CD4-positive, alpha-beta T cell treated with Interleukin-4 for 4 hours (primary cell): ENCODE results near the gene UTS2B.
"Not testable (repeated sequence)": the region's sequence is repeated elsewhere in the genome, so short reads cannot be mapped to it uniquely, and the experiment has no call there.

Experiments used
- DNase-seq: peaks from one replicate; pipeline ENCODE4 v3.0.0-alpha.2; 2020

UTS2B gene

DNA sequence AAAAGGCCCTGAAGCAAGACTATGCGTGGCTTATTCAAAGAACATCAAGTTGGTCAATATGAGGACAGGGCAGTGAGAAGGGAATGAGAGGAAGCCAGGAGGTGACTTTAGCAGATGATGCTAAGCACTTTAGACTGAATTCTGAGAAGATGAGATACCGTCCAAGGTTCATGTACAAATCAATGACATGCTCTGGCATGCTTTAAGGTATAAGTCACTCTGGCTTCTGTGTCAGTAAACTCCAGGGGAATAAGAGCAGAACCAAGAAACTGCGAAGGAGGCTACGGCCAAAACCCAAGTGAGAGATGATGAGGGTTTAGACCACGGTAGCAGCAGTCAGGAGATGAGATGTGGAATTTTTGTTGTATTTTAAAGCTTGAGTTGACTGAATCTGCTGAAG, 10.0 kb downstream of the UTS2B start:
- DNase-seq, result no peak

DNA sequence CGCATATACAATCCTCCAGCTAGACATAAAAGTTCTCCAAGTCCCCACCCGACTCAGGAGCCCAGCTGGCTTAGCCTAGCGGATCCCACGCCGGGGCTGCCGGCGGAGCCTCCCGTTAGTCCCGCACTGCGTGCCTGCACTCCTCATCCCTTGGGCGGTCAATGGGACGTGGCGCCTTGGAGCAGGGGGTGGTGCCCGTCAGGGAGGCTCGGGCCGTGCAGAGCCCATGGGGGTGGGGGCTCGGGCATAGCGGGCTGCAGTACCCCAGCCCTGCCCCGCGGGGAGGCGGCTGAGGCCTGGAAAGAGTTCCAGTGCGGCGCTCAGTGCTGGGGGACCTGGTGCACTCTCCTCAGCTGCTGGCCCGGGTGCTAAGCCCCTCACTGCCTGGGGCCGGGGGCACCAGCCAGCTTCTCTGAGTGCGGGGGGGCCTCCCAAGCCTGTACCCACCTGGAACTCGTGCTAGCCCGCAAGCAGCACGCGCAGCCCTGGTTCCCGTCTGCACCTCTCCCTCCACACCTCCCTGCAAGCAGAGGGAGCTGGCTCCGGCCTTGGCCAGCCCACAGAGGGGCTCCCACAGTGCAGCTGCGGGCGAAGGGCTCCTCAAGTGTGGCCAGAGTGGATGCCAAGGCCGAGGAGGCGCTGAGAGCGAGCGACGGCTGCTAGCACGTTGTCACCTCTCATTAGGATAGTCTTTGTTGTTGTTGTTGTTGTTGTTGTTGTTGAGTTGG, 13.3 kb downstream of the UTS2B start:
- no peak for DNase-seq

DNA sequence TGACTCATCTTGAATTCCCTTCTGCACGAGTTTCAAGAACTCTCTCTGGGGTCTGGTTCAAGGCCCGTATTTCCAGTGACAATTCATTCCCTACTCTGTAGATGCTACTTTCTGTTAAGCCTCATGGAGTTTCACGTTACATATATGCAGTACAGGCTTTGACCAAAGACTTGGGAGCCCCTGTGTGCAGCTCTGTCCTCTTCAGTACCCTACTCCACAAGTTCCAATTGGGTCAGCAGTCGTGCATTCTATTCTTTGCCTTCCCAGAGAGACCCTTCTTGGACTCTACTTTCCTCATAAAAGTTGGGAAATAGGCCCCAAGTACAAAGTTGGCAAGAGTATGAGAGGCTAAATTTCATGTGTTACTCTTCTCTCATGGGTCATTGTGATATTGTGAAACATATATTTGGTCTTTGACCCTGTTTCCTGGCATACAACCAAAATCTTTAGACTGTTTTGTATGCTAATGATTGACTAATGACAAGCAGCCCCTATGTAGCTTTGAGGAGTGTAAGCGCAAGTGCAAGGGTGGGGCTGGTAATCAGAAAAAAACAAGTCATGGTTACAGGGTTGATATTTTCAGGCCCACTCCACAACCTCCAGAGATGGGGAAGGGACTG, 16.1 kb downstream of the UTS2B start:
- DNase-seq, result no peak

DNA sequence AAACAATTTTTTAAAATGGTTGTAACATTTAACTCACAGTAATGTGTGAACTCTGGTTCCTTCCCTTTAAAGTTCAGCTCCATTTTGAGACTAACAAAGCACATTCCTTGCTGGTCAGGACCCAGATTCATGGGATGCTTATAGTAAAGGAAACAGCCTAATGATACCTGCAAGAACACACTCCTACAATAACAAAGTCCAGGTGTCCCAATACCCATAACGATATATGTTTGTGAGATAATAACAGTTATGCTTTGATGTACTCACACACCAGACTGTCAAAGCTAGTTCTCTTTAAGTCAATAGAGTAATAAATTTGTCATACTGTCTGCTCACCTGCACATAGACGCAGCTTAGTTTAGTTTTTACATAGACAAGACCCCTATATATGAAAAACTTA, 17.0 kb downstream of the UTS2B start:
- DNase-seq, result no peak

DNA sequence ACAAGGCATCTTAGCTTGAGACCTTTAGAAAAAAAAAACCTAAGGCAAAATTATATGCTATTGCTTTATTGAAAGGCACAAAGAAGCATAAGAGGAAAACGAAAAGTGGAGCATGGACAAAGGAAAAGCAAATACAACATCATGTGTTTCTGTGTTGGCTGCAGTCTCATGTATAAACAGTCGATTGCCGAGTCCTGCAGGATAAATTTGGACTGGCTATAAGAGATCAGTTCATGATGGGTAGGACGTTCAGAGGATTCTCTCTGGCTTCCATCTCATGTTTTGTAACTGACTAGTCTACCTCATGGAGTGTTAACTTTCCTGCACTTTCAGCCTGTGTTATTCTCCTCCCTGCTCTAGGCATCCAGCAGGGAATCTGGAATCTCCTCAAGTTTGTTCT, 23.0 kb downstream of the UTS2B start:
- DNase-seq, result no peak

DNA sequence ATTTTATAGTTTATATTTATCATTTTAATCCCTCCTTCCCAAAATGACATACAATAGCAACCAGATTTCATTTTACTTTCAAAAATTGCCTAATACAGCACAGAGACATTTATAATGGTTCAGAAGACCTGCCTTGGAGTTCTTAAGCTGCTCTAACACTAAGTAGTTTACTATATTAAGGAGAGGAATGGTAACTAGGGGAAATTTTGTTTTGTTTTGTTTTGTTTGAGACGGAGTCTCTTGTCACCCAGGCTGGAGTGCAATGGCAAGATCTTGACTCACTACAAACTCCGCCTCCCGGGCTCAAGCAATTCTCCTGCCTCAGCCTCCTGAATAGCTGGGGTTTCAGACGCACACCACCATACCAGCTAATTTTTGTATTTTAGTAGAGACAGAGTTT, 23.9 kb downstream of the UTS2B start:
- DNase-seq, result no peak

DNA sequence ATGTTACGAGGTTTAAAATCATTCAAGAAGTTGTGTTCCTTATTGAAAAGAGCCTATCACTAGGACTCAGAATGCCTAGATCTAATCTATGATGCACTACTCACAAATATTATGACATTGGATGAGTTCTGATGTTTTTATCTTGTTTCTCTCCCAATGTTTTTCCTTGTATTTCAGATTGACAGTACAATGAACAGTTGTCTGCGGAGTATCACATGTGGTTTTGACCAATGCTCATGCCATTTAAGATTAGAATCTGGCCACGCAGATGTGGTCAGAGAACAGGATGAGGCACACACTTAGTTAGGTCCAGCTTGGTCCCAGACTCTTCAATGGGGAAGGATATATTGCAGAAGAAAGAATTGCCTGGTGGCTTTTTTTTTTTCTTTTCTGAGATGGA, 26.7 kb downstream of the UTS2B start:
- no peak for DNase-seq

DNA sequence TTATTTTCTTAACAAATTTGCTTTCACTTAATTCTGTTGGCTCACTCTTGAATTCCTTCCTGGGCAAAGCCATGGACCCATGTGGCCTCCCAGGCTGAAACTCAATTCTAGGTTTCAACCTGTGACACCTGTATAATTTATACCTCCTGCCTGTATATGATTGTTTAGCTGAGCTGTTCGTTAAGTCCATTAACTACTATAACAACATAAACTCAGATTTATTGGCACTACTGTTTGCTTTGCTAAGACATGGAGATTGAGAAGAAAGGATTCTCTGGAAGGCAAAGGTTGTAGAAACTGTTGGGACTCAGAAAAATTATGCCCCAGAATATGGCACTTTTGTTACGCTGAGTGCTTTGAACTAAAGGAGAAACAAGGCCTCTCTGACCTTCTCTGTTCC, 27.9 kb downstream of the UTS2B start:
- no peak for DNase-seq

DNA sequence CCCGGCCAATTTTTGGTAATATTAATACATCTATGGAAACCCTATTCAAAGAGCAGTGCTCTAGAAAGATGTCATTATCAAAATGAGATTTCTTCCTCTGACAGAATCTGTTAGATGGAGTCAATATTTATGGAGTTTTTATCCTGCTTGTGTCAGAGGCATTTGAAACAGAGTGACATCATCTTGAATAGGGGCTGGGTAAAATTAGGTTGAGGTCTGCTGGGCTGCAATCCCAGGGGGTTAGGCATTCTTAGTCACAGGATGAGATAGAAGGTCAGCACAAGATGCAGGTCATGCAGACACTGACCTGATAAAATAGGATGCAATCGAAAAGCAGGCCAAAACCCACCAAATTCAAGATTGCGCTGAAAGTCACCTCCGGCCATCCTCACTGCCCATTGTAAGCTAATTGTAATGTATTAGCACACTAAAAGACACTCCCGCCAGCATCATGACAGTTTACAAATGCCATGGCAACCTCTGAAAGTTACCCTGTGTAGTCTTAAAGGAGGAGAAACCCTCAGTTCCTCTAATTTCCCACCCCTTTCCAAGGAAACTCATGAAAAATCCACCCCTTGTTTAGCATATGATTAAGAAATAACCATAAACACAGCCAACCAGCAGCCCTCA, 28.4 kb downstream of the UTS2B start:
- no peak for DNase-seq

DNA sequence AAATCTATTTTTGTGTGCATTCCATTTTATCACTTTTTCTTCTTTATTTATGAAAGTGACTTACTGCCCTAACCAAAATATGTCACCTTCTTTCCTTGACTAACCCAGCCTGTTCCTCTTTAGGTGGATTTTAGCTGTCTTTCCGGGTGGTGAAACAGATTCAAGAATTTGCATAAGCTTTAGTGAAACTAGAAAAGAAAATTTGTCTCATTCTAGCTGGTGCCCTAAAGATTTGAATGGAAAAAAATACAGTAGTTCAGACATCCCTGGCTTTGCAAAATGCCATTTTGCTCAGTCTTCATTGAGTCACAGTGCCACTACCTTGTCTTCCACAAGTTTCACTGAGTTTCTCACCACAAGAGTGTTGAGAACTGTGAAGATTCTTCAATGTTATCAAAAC, 29.3 kb downstream of the UTS2B start:
- DNase-seq, result no peak

DNA sequence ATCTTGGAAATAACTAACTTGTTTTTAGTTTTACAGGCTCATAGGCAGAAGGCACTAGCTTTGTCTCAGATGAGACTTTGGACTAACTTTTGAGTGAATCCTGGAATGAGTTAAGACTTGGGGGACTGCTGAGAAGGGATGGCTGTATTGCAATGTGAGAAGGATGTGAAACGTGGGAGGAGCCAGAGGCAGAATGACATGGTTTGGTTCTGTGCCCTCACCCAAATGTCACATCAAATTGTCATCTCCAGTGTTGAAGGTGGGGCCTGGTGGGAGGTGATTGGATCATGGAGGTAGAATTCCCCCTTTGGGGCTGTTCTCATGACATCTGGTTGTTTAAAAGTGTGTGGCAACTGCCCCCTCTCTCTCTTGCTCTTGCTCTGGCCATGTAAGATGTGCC, 29.9 kb downstream of the UTS2B start:
- DNase-seq, result no peak

DNA sequence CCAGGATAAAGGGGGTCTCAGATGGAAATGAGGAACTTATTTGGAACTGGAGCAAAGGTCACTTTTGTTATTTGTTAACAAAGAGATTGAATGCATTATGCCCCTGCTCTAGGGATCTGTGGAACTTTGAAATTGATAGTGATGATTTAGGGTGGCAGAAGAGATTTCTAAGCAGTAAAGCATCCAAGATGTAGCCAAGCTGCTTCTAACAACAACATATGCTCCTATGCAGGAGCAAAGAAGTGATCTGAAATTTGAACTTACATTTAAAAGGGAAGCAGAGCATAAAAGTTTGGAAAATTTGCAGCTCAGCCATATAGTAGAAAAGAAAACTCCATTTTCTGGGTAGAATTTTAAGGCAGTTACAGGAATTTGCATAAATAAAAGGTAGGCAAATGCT, 31.5 kb downstream of the UTS2B start:
- no peak for DNase-seq

DNA sequence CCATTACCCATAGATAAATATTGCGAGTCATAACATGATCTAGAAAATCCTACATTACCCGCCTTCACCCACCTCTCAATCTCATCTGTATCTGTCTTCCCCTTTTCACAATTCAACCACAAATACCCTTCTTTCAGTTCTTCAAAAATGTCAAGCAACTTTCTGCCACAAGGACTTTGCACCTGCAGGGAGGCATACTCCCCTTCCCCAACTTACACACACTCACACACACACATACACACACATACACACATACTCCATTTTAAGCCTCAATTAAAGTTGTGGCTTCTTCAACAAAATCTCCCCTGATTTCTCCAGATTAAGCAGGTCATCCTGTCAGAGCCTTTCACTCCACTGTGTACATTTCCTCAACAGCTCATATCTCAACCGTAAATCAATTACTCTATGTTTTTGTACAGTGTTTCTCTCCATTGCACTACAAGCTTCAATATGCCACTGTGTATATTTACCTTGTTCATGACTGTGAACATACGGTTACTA, 34.2 kb downstream of the UTS2B start:
- no peak for DNase-seq

DNA sequence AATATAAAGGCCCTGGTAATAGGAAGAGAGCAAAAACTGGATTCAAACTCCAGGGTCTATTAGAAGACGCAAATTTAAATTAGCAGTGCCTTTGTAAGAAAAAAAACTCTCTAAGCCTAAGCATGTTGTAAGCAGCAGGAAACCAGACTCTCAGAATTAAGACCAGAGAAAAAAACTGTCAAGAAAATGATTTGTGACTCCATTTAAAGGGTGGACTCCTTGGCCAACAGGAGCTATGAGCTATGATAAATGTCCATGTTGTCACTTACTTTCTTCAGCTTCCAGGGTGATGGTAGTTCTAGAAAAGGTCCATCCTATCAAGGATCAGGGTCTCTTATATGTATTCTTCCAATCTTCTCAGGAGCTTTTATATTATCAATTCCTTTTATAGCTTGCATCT, 36.0 kb downstream of the UTS2B start:
- no peak for DNase-seq

DNA sequence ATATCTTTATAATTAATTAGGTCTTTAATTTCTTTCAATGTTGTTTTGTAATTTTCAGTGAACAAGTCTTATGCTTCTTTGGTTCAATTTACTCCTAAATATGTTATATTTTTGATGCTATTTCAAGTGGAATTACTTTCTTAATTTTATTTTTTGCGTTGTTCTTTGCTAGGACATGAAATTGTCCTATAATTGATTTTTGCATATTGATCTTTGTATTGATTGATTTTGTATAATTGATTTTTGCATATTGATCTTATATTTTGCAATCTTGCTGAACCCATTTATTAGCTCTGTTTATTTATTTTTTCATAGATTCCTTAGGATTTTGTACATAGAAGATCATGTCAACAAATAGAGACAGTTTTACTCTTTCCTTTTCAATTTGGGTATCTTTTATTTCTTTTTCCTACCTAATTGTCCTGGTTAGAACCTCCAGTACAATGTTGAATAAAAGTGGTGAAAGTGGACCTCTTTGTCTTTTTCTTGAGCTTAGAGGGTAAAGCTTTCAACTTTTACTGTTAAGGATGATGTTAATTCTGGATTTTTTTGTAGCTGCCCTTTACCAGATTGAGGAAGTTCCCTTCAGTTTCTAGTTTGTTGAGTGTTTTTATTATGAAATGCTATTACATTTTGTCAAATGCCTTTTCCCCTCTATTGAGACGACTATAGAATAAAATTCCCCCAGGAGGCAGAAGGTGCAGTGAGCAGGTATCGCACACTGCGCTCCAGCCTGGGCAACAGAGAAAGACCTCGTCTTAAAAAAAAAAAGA, 37.9 kb downstream of the UTS2B start:
- no peak for DNase-seq

DNA sequence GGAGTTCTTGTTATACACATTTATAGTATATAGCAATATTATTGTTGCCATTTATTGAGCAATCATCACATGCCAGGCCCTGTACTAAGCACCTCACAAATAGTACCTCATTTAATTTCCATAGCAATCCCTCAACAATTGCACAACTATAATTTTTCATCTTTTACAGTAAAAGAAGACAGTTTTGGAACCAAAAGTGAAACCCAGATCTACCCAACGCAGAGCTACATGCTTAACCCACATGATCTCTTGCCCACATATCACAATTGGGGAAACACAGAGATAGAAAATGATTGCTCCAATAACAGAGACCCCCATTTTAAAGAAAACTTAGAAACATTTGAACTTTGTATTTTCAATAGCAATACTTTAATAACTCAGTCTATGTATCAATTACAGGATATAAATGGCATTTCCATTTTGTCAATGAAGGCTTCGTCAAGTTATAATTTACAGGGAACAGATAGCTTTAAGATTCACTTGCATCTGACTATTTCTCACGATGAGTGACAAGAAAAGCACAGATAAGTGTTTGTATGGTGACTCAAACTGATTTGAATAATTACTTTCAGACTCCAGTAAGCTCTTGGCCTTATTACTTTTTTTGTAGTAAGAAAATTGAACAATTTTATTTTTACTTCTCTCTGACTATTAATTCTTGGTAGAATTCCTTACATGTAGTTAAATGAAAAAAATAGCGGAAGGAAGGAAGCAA, 39.9 kb downstream of the UTS2B start:
- peak; percentile 5 for DNase-seq

DNA sequence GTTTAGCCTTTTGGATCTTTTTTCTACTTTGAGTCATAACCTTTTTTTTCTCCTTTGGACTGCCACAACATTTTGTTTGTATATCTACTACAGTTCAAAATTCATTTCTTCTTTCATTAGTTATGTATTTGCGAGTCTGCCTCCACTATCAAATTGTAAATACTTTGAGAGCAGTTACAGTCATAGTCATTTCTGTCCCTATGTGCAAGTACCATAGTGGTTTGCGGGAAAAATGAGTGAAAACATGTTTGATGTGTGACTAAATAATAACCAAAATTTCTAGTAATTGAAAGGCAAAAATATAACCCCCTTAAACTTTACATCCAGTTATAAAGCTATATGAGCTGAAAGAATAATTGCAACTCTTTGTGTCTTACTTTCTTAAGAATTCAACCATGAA, 46.9 kb downstream of the UTS2B start:
- no peak for DNase-seq

DNA sequence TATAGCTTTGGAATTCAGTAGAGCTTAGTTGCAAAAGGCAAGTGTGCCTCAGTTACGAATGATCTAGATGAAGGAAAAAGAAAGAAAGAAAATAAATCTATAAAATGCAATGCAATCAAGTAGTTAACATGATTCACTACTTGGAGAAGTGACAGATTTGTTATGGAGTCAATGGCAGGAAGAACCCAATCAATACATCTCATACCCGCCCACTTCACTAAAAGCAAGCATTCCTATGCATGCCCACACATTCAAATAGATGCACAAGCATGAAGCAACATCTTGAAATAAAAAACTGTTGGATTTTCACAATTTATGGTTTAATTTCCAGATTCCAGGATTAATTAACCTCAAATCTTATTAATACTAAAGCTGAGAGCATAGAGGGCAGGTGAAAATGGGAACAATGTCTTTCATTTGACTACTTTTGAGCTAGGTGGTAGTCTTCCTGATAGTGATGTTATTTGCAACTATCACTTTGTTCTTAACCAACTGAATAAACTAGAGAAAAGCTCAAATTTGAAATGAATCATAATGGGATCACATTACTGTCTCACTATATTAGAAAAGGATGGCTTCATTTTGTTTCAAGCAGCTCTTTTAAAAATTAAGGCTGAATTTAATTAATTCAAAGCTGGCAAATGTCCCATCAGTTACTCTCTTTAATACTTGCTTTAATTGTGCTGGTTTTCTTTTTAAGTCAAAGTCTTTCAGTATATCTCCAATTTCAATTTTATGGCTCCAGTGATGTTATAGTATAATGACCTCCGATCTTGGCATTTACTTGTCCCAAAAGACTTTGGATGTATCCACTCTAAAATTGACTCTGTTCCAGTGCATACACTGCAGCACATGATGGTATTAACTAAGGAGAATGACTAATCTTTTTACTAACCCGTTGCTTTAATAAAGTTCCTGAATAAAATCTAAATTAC, 47.8 kb downstream of the UTS2B start:
- DNase-seq, result no peak

DNA sequence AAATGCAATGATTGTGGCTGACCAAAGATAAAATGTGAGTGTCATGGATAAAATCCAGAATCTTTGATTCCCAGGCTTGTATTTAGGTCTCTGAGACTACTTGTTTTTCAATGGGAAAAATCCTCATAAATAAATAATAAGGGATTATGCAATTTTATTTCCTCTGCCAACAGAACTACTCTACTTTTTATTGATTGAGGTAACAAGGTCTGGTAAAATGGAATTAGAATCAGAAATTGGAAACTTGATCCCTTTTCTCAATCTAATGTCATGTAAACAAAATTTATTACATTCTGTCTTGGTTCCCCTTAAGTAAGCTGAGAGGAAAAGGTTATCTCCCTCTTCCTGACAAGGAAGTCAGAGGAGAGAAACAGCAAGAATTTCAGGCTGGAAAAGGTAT, 49.4 kb downstream of the UTS2B start:
- no peak for DNase-seq

DNA sequence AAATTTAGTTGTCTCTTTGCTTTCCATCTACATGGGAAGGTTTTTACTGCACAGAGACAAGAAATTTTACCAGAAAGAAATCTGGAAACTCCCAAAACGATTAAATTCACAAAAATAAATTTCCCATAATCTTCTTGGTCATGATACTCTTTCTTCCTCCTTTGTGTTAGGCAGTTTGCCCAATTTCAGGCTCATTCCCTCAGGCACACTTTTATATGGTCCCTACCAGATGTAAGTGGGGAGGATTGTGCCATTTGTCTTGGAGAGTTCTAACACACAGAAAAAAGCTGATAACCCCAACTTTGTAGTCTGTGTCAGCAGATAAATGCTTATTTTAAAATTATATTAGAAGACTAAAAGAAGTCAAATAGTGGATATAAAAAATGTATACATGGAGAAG, 50.2 kb downstream of the UTS2B start:
- DNase-seq, result no peak

DNA sequence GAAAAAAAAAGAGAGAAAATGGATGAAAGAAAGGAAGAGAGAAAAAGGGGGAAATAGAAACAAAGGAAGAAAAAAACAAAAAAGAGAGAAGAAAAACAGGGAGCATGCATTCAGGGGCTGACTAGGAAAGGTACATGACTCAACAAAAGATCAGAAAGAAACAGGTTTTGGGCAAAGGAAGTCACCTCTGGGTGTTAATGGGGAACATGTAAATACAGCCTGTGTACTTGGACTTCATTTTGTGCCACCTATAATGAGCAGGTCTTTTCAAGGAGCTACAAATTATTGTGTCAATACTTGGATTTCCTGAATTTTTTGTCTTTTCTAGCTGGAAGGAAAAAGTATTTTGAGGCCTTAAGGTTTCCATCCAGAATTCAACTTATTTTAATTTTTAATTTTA, 54.6 kb downstream of the UTS2B start:
- DNase-seq, result no peak

DNA sequence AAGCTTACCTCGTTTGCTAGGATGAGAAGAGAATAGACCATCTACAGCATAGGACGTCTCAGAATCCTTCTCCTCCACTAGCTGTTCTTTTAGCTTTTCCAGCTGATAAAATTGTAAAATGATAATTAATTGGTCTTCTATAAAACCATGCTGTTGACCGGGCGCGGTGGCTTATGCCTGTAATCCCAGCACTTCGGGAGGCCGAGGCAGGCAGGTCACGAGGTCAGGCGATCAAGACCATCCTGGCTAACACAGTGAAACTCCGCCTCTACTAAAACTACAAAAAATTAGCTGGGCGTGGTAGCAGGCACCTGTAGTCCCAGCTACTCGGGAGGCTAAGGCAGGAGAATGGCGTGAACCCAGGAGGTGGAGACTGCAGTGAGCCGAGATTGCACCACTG, 55.1 kb downstream of the UTS2B start:
- not testable (repeated sequence) for DNase-seq
